ENCODE data around the gene C19orf73. TPM values are rescaled to one million over a fixed set of nuclear protein-coding genes. Genes with fewer than 3 reads are reported as not detected.
A peak's percentile ranks its signal among the peaks of the same experiment; 100 is the strongest.

Gene C19orf73
- total and polyA plus RNA-seq, 9 of the 15 experiments (the other 6 are each of a cell fraction or from before 2014, with no cell fraction given), result 0.08 to 7.4 (median 1.4) TPM

DNA sequence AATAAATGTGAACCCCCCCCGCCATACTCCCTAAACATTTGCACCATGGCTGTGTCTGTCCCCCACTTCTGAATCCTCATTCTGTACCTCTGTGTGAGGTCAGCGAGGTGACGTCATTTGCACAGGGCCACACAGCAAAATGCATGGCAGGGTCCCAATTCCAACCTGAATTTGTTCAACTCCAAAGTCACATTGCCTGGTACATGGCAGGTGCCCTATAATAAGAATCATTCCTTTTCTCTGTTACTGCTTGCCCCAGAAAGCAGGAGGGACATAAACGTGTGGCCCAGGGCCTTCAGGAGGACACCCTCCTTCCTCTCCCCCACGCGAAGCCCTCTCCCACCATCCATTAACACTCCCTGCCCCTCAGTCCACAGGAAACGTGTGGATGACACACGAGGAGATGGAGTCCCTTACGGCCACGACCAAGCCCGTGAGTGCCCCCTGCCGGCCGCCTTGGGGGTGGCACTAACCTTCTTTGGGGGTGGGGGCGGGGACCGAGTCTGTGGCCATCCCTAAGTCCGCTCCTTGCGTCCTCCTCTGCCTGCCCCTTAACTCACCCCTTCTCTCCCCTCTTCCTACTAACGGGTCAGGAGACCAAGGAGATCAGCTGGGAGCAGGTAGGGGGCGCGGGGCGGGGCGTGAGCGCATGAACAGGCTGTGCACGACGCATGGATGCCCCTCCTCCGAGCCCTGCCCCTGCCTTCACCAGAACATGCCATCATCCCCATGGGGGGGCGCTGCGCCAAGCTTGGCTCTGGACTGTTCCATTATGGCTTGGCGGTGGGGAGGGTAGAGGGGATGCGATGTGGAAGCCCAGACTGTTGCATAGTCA lies 26.8 kb upstream of the C19orf73 start (continued):
- TF ChIP-seq DDX20 (tag; IDR thresholded peaks at IDR 0.05; ENCODE audit: low read depth), result no peak
- peak; percentile 48 for TF ChIP-seq POLR2G (IDR thresholded peaks at IDR 0.05; ENCODE audit: low read depth, low read length)
- TF ChIP-seq XRCC5 (IDR thresholded peaks at IDR 0.05; ENCODE audit: low read depth, low read length), result 0 out of 2 replicates have a peak, but pooled peaks have one; percentile 66
- no peak for TF ChIP-seq YBX1 (IDR thresholded peaks at IDR 0.05)
- TF ChIP-seq POLR2B (IDR thresholded peaks at IDR 0.05; ENCODE audit: low read depth, partially characterized antibody), result no peak
- no peak for TF ChIP-seq PURB (CRISPR knock-in tag; IDR thresholded peaks at IDR 0.05; ENCODE audit: low read depth)
- no peak for TF ChIP-seq ETV5 (CRISPR knock-in tag; IDR thresholded peaks at IDR 0.05; ENCODE audit: low read depth)
- TF ChIP-seq FOSL1 (tag; conservative IDR thresholded peaks at IDR 0.05), result peak; percentile 27; the same call in 1 of the 2 replicates
- no peak for TF ChIP-seq ZNF586 (CRISPR knock-in tag; conservative IDR thresholded peaks at IDR 0.05)
- no peak for TF ChIP-seq PHB2 (IDR thresholded peaks at IDR 0.05; ENCODE audit: low read depth)
- TF ChIP-seq, protein P1, sequence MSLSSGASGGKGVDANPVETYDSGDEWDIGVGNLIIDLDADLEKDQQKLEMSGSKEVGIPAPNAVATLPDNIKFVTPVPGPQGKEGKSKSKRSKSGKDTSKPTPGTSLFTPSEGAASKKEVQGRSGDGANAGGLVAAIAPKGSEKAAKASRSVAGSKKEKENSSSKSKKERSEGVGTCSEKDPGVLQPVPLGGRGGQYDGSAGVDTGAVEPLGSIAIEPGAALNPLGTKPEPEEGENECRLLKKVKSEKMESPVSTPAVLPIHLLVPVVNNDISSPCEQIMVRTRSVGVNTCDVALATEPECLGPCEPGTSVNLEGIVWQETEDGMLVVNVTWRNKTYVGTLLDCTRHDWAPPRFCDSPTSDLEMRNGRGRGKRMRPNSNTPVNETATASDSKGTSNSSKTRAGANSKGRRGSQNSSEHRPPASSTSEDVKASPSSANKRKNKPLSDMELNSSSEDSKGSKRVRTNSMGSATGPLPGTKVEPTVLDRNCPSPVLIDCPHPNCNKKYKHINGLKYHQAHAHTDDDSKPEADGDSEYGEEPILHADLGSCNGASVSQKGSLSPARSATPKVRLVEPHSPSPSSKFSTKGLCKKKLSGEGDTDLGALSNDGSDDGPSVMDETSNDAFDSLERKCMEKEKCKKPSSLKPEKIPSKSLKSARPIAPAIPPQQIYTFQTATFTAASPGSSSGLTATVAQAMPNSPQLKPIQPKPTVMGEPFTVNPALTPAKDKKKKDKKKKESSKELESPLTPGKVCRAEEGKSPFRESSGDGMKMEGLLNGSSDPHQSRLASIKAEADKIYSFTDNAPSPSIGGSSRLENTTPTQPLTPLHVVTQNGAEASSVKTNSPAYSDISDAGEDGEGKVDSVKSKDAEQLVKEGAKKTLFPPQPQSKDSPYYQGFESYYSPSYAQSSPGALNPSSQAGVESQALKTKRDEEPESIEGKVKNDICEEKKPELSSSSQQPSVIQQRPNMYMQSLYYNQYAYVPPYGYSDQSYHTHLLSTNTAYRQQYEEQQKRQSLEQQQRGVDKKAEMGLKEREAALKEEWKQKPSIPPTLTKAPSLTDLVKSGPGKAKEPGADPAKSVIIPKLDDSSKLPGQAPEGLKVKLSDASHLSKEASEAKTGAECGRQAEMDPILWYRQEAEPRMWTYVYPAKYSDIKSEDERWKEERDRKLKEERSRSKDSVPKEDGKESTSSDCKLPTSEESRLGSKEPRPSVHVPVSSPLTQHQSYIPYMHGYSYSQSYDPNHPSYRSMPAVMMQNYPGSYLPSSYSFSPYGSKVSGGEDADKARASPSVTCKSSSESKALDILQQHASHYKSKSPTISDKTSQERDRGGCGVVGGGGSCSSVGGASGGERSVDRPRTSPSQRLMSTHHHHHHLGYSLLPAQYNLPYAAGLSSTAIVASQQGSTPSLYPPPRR (CRISPR knock-in tag; IDR thresholded peaks at IDR 0.05; ENCODE audit: borderline replicate concordance), result no peak
- TF ChIP-seq RBM14 (IDR thresholded peaks at IDR 0.05; ENCODE audit: borderline replicate concordance, insufficient read depth, low read depth, low read length), result no peak
- TF ChIP-seq CBFA2T2 (conservative IDR thresholded peaks at IDR 0.05), result no peak

All from K562 (cell line).